HG03460 (cell line): Measurements from ENCODE around the gene EZH1.
A peak's percentile ranks its signal among the peaks of the same experiment; 100 is the strongest.

Source experiments
- ATAC-seq: cut with Tn5 transposase; IDR thresholded peaks from one replicate; pipeline ENCODE4 v1.9.1; 2021; ENCODE audit not compliant: unreplicated experiment

Gene EZH1

DNA sequence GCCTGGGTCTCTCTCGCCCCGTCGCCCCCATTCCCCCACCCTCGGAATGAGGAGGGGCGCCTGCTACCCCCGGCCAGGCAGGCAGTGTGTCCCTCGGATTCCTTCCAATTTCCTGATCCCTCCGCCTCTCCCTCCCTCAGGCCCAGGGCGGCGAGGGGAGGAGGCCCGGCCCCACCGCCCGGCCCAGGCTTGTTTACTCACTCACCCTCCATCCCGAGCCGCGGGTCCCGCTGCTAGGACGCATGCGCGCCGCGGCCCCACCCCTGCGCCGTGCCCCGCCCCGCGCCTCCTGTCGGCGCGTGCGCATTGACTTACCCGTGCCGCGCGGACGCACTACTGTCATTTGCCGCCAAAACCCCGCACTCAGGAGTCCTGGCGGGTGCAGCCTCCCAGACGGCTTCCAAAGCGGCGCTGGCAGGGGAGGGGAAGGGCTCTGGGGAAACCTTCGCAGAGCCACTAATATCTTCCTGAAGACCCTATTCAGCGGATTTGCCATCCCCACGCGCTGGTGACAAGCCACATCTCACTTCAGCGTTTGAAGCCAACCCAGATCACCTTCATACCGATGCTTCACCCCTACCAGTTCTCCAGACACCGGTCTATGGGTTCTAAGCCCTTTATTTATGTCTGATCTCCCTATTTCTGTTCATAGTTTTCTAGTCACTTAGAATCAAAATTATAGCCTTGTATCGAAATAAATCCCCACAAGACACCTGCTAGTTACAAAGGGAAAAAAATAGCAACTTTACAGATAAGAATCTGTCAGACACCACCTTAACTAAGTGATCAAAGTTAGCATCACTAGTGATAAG is at the start of gene EZH1:
Gene EZH1, minus strand, starts transcription at position 235 of the 812 bp plus-strand sequence. CDS start 16,099 bp downstream, outside the sequence.
- ATAC-seq, result peak; percentile 85

DNA sequence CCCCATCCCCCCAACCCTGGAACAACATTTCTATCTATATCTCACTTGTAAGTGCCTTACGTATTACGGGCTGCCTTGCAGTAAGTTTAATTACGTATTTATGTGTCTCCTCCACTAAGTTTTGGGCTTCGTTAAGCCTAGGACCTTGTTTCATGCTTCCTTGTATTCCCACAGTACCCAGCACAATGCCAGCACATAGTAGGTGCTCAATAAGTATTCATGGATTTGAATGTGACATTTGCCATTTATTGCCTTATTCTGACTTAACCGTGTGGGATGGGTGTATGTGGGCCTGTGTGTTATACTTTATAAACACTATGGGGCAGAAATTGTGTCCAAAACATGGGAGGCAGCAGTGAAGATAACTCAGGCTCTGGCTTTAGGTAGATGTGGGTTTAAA is 47.7 kb upstream of the EZH1 start:
- ATAC-seq, result no peak

GRCh38 chr17:42791948-42792347 is 47.1 kb upstream of the EZH1 start:
- no peak for ATAC-seq

GRCh38 chr17:42787266-42787665 is 42.4 kb upstream of the EZH1 start:
- ATAC-seq, result no peak

GRCh38 chr17:42784811-42785592 is 40.2 kb upstream of the EZH1 start:
- no peak for ATAC-seq

- ATAC-seq, result no peak
Observed at GRCh38 chr17:42784409-42784808, 39.6 kb upstream of the EZH1 start.

- ATAC-seq, result no peak
Observed at GRCh38 chr17:42783791-42784138, 38.9 kb upstream of the EZH1 start.

GRCh38 chr17:42783062-42783790 is 38.4 kb upstream of the EZH1 start:
- ATAC-seq, result no peak

- ATAC-seq, result no peak
Observed at GRCh38 chr17:42782166-42783061, 37.6 kb upstream of the EZH1 start.

- ATAC-seq, result no peak
Observed at GRCh38 chr17:42781639-42782165, 36.9 kb upstream of the EZH1 start.

DNA sequence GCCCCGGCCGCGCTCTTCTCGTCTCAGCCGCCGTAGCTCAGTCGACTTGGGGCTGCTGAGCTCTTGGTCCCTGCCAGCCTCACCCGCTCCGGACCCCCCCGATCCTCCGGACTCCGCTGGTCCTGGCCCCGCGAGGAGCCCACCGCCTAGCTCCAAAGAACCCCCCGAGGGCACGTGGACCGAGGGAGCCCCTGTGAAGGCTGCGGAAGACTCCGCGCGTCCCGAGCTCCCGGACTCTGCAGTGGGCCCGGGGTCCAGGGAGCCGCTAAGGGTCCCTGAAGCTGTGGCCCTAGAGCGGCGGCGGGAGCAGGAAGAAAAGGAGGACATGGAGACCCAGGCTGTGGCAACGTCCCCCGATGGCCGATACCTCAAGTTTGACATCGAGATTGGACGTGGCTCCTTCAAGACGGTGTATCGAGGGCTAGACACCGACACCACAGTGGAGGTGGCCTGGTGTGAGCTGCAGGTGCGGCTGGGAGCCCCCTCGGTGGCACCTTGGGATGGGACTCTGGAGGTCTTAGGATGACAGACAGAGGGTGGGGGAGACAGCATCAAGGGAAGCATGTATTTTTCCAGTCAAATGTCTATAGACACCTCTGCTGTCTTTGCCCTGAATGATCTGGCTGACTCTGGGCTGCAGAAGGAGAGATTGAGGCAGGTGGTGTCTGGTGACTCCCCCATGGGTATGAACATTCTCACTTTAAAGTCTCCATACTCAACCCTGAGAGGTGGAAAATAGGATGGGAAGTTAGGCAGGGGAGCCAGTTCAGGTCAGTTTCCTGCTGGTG is 36.2 kb upstream of the EZH1 start:
- ATAC-seq, result no peak

DNA sequence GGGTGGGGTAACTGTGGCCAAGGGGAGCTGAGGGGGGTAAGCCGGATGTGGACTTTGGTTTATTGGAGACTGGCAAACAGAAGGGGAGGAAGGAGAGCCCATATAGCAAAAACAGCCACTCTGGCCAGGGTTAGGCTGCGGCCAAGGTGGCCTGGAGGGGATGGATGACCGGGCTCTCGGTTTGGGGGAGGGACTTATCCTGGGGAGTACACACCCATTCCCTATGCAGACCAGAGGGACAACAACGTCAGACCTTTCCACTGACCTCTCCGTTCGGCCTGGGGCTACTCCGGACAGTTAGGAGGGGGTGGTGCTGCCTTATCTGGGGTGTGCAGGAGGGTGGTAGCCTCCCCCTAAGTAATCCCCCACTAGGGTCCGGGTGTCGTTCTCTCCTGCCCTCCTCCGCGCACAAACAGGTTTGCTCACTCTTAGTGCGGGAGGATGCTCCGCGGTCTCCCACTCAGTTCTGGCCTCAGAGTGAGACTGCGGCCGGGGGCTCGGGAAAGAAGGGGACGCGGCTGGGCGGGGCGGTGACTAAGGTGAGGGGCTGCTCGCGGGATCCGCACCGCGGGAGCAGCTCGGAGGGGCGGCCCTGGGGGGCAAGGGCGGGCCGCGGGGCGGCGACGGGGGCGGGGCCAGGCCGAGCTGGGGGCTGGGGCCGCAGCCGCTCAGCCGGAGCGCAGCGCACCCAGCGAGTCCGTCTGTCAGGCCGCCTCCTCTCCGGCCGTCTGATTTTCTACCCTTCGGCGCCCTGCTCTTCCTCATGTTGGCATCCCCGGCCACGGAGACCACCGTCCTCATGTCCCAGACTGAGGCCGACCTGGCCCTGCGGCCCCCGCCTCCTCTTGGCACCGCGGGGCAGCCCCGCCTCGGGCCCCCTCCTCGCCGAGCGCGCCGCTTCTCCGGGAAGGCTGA is 35.4 kb upstream of the EZH1 start, which contains the start of gene WNK4:
Gene WNK4, plus strand, starts transcription at position 675 of the 915 bp plus-strand sequence. Its CDS starts 89 bp downstream, at position 764.
- ATAC-seq, result no peak

GRCh38 chr17:42779304-42779935 is 34.6 kb upstream of the EZH1 start:
- no peak for ATAC-seq

DNA sequence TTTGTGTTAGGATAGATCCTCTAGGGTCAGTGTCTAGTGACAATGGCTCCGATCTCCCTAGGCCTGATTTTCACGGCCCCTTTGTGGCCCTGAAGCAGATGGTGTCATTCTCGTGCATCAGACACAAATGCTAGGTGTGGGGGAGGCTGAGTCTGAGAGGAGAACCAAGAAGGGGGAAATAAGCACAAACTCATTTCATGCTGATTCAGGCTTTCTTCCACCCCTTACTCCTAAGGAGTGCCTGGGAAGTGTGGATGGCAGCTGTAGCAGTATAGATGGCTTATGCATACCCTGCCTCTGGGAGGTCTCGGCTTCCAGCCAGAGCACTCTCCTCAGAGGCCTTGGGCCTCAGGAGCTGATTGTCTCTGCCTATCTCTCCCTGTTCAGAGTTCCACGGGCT is 33.7 kb upstream of the EZH1 start:
- ATAC-seq, result no peak

DNA sequence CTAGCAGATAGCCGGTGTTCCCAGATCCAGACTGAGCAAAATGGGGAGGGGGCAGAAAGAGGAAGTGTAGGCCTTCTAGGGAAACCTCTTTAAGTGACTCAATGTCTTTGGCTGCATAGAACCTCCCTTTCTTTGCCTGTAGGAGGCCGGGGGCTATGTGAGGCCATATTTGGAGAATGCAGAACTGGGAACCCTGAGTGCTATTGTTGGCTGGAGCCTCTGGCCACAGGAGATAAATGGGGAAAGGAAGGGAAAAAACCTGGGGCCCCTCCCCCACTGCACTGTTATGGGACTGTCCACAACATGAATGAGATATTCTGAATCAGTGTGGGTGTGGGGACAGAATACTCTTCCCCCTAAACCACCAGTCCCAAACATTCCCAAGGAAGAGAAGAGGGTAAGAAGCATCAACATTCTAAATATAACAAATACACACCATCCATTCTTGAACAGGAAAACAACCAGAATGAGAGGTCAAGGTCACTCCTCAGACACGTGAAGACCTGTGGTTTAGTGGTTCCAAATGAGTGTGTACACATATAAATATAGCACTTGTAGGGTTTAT is 30.8 kb upstream of the EZH1 start:
- ATAC-seq, result no peak

- no peak for ATAC-seq
Observed at GRCh38 chr17:42774066-42774745, 29.4 kb upstream of the EZH1 start.
